Daoy (cell line): Measurements from ENCODE around the gene PSD4. TPM values are rescaled to one million over a fixed set of nuclear protein-coding genes. Genes with fewer than 3 reads are reported as not detected.

Experiments
- DNase-seq: peaks from one replicate; pipeline ENCODE4 v3.0.0-alpha.2; 2015; ENCODE audit warnings: low read depth
- total RNA-seq: library from RNA; depleted of rRNA; stranded (reverse); fragments of >200 nt; shearing (Covaris generic); gene quantifications from 2 replicates; pipeline ENCODE4 v1.2.3, GENCODE V29; 2014

The PSD4 gene
- total RNA-seq, 1 experiment from 2014 or later = 7.5 TPM

- DNase-seq = no peak
Measured at GRCh38 chr2:113167962-113168340, 5.8 kb upstream of the PSD4 start.

DNA sequence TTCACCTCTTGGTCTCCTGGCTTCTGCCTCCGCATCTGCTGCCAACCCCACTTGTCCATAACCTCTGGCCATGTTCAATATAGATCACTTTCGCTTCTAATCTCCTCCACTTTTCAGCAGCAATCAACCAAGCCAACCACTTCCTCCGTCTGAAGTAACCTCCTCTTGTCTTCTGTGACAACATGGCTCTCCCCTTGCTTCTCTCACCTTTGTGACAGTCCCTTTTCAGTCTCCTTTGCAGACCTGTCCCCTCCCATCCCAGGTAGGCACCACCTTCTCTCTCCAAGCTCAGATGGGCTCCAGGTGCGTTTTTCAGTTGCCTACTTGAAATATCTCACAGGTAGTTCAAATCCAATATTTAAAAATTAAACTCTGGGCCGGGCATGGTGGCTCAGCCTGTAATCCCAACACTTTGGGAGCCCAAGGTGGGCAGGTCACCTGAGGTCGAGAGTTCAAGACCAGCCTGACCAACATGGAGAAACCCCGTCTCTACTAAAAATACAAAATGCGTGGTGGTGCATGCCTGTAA lies 4.7 kb upstream of the PSD4 start:
- no peak for DNase-seq

GRCh38 chr2:113169586-113169985 lies 4.2 kb upstream of the PSD4 start:
- DNase-seq = no peak

GRCh38 chr2:113171334-113172075 lies 2.3 kb upstream of the PSD4 start:
- no peak for DNase-seq

GRCh38 chr2:113172721-113173541 lies 840 bp upstream of the PSD4 start:
- no peak for DNase-seq

DNA sequence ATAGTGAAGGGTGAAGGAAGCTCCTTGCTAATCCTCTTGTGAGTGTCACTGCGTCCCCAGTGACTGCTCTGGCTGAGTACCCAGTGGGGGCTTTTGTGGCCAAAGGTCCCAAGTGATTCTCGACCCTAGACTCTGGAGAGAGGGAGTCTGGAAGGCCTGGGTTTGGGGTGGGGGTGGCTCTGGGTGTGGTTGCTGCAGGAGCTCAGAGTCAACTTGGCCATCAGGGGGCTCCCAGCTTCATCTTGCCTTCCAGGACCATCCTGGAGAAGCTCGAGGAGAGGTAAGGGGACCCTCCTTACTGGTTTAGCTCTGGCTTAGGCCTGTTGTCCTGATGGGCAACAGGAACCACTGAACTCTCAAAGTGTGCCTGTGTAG lies 592 bp downstream of the PSD4 start:
- DNase-seq = no peak

DNA sequence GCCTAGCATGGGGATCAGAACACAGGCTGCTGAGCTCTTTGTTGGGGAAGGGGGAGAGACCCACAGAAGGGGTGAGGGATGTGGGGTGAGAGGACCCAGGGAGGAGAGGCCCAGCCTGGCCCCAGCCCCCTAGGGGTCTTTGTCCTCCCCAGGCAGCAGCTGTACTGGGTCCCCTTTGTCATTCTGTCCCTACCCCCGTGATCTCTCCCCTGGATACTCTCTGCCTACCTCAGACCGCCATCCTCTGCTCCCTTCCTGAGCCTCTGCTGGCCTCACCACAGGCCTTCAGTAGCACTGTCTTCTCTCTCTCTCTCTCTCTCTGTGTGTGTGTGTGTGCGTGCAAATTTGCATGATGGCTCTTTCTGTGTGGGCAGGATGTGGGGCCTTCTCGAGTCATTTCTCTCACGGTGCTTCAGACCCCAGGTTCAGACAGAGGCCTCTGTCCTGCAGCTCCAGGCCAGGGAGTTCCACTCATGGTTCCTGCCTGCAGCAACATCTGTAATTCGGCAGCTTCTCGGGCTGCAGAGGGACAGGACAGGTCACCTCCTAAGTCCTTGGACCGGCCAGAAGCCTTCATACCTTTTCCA lies 1.4 kb downstream of the PSD4 start:
- no peak for DNase-seq

DNA sequence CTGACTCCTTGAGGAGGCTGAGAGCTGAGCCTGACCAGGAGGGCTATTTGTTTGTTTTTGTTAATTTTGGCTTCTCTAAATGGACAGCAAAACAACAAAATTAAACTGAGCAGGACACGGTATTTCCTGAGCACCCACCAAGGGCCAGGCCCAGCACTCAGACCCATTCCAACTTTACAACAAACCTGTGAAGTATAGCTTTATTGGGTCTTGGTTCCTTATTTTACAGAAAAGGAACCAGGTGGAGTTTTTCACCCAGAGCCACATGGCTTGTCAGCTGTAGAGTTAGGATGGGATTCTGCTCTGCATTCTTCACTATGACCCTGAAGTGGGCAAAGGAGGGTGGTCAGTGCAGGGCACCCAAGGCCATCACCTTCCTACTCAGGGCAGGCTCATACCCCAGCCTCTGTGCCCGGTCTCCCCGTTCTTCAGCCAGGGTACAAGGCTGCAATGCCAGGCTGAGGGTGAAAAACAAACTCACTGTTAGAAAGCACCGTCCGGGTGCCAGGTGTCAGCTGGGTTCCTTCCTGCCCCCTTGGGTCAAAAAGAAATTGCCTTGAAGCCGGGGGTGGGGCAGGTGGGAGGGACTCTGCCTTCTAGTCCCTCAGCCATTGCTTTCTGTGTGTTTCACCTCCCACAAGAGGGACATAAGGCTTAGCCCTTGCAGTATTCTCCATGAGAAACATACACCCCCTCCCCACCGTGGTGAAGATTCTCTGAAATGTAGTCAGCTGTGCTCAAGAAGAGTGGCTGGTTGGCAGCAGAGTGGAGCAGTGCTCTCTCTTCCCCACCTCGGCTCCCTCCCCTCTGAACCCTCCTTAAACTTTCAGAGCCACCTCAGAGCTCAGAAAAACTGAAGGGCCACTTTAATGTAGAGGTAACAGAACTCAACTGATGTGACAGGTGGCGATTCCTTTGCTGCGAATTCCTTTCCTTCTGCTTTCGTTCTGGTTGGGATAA lies 2.2 kb downstream of the PSD4 start:
- DNase-seq = no peak

- no peak for DNase-seq
Measured at GRCh38 chr2:113176696-113177355, 3.1 kb downstream of the PSD4 start.

DNA sequence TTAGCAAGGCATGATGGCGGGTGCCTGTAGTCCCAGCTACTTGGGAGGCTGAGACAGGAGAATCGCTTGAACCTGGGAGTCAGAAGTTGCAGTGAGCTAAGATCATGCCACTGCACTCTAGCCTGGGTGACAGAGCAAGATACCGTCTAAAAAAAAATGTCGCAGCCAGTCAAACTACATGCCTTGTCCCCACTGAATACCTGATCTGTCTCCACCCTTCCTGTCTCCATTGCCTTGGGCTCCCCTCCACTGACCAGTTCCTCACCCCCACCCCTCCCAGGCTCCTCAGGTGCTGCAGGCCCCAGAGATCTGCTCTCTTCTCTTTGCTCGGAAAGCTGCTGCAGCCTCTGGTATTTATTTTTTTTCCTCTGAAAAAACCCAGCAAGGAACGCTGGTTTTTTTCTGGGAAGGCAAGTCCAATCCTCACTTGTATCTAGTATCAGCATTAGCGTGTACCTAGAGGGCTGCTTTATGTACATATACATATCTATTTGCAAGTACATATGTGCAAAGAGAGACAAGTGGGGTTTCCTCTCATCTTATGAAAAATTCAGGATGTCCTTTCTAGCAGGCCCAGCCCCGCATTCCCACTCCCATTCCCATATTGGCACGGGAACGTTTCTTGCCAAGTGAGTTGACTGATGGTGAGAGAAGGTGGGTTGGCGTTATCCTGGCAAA lies 4.4 kb downstream of the PSD4 start:
- no peak for DNase-seq

DNA sequence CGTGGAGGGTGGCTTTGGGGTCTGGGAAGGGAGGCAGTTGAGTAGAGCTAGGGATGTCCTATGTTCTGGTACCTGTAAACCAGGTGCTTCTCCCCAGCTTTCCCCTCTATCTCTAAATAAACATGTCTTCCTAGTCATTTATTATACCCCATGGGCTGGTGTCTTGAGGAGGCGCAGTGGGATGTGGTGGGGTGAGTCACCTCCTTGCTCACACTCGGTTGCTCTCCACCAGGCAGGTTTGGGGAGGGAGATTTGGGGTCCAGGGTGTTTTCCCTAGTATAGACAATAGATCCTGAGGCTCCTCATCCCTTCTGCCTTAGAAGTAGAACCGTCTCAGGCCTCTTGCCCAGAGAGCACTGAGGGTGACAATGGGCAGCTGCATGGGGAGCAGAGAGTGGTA lies 5.1 kb downstream of the PSD4 start:
- DNase-seq = peak; percentile 34

GRCh38 chr2:113179446-113180045 lies 5.8 kb downstream of the PSD4 start:
- no peak for DNase-seq

GRCh38 chr2:113180131-113180946 lies 6.6 kb downstream of the PSD4 start:
- no peak for DNase-seq

DNA sequence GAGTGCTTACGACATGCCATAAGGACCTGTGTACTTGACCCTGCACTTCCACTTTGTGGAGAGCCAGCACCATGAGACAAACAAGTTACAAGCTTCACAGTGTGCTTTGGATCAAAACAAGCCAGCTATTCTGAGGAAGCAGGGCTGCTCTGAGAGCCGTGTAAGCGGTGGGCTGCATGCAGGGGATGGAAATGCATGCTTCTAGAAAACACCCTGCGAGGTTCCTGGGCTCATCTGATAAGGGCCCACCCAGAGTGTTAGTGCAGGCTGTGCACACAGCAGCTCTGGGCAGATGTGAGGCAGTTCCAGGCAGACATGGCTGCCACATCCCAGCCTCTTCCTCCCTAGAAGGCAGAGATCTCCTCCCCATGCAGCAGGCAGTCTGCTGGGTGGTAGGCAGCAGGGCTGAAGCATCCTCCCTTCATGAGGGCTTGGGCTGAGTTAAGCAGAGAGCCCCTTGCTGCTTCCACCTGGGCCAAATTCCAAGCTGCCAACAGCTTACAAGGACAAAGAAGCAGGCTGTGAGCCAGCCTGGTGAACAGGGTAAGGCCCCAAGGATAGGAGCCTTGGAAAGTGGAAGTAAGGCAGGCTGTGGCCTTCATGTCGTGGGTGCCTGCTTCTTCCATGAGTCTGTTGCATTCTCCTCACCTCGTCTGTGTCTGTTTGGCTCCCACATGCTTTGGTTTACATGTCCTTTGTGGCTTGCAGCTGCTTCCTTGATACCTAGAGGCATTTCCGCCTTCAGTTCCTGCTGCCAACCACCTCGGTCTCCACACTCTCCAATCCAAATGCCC lies 7.7 kb downstream of the PSD4 start:
- DNase-seq = no peak

- DNase-seq = no peak
Measured at GRCh38 chr2:113182471-113183260, 8.9 kb downstream of the PSD4 start.

- no peak for DNase-seq
Measured at GRCh38 chr2:113183264-113183663, 9.5 kb downstream of the PSD4 start.

DNA sequence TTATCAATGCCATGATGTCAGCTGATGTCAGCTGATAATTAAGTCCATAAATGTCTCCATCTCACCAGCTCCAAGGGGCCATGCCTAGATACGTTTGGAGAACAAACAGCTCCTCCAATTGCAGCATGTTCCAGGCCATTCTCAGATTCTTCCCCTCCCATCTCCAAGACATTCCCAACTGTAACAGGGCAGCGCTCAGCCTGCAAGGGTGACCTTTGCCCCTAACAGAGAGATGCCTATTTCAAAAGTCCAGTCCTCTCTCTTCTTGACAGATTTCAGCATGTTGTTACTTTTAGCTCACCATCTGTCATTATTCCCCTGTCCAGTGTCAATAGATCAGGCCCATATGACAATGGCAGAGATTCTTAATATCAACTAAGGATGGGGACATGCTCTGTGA lies 9.9 kb downstream of the PSD4 start:
- DNase-seq = no peak
